ENCODE measurements around the gene GLRA1. TPM values are rescaled to one million over a fixed set of nuclear protein-coding genes. Genes with fewer than 3 reads are reported as not detected.

GLRA1 gene
- total RNA-seq, 1 donor from 2014 or later, result not detected

- Histone ChIP-seq H3K36me3 (ENCODE audit: control insufficient read depth, insufficient read depth, low read length) (no peaks in the 10 kb centered on the region), H3K27me3 (ENCODE audit: control insufficient read depth, insufficient read depth, low read length) (no peaks in the 10 kb centered on the region), H3K4me3 (ENCODE audit: low read depth, low read length) (no peak overlapping the region)
- TF ChIP-seq CTCF (IDR thresholded peaks at IDR 0.05; ENCODE audit: insufficient read depth, low read length, poor library complexity, severe bottlenecking), result no peak
- DNase-seq (ENCODE audit: low read depth), result no peak
These were observed 25.2 kb upstream of the GLRA1 start for GRCh38 chr5:151949701-151950308.

- no peak for TF ChIP-seq CTCF (IDR thresholded peaks at IDR 0.05; ENCODE audit: insufficient read depth, low read length, poor library complexity, severe bottlenecking)
- no peak for DNase-seq (ENCODE audit: low read depth)
- H3K36me3 ChIP-seq (ENCODE audit: control insufficient read depth, insufficient read depth, low read length), result no peaks in the 10 kb centered on the region
- H3K27me3 ChIP-seq (ENCODE audit: control insufficient read depth, insufficient read depth, low read length), result no peaks in the 10 kb centered on the region
- H3K4me3 ChIP-seq (ENCODE audit: low read depth, low read length), result no peak overlapping the region
These were observed 24.5 kb upstream of the GLRA1 start for GRCh38 chr5:151949113-151949512.

- H3K36me3 ChIP-seq (ENCODE audit: control insufficient read depth, insufficient read depth, low read length), result no peaks in the 10 kb centered on the region
- no peak overlapping the region for H3K4me3 ChIP-seq (ENCODE audit: low read depth, low read length)
- no peak for TF ChIP-seq CTCF (IDR thresholded peaks at IDR 0.05; ENCODE audit: insufficient read depth, low read length, poor library complexity, severe bottlenecking)
- DNase-seq (ENCODE audit: low read depth), result no peak
- no peaks in the 10 kb centered on the region for H3K27me3 ChIP-seq (ENCODE audit: control insufficient read depth, insufficient read depth, low read length)
These were observed 23.4 kb upstream of the GLRA1 start for GRCh38 chr5:151947931-151948608.

- Histone ChIP-seq H3K4me3 (ENCODE audit: low read depth, low read length) (no peak overlapping the region), H3K36me3 (ENCODE audit: control insufficient read depth, insufficient read depth, low read length) (no peaks in the 10 kb centered on the region), H3K27me3 (ENCODE audit: control insufficient read depth, insufficient read depth, low read length) (no peaks in the 10 kb centered on the region)
- no peak for TF ChIP-seq CTCF (IDR thresholded peaks at IDR 0.05; ENCODE audit: insufficient read depth, low read length, poor library complexity, severe bottlenecking)
- no peak for DNase-seq (ENCODE audit: low read depth)
These were observed 13.2 kb upstream of the GLRA1 start for GRCh38 chr5:151937851-151938250.

GRCh38 chr5:151935135-151935695 is 10.6 kb upstream of the GLRA1 start:
- Histone ChIP-seq H3K27me3 (ENCODE audit: control insufficient read depth, insufficient read depth, low read length) (no peaks in the 10 kb centered on the region), H3K36me3 (ENCODE audit: control insufficient read depth, insufficient read depth, low read length) (no peaks in the 10 kb centered on the region), H3K4me3 (ENCODE audit: low read depth, low read length) (no peak overlapping the region)
- TF ChIP-seq CTCF (IDR thresholded peaks at IDR 0.05; ENCODE audit: insufficient read depth, low read length, poor library complexity, severe bottlenecking), result no peak
- no peak for DNase-seq (ENCODE audit: low read depth)
